CD14-positive monocyte (primary cell): ENCODE measurements around the gene CARS2. TPM values are rescaled to one million over a fixed set of nuclear protein-coding genes. Genes with fewer than 3 reads are reported as not detected.
A peak's percentile ranks its signal among the peaks of the same experiment; 100 is the strongest.

Source experiments
- DNase-seq, 3 donors: peaks; one replicate each; pipeline ENCODE4 v3.0.0-alpha.2; 2011 to 2022
- H2AFZ ChIP-seq: 2 replicates; pipeline ENCODE4 v1.6.0; 2012; ENCODE audit warnings: mild to moderate bottlenecking, low read depth, low read length, inconsistent platforms; ENCODE audit not compliant: insufficient read depth, poor library complexity, severe bottlenecking
- H3K27ac ChIP-seq, 2 donors: 1 replicate in 1 of 2; 2 replicates in 1 of 2; pipeline ENCODE4 v1.5.1; 2012 to 2013; ENCODE audit warnings: low read length in 2 of 2, control low read depth in 1 of 2, inconsistent platforms in 1 of 2, low read depth in 1 of 2, mild to moderate bottlenecking in 1 of 2
- H3K27me3 ChIP-seq, 2 donors: one replicate each; pipeline versions ENCODE4 v1.6.0 to v1.6.1; 2011 to 2013; ENCODE audit warnings: low read length in 2 of 2; ENCODE audit not compliant: control insufficient read depth in 2 of 2, insufficient read depth in 2 of 2
- H3K36me3 ChIP-seq, 2 donors: replicated peaks in 1 of 2; 1 replicate in 1 of 2; 2 replicates in 1 of 2; pipeline versions ENCODE4 v1.5.1 to v1.6.1; 2012 to 2013; ENCODE audit warnings: low read length in 2 of 2, control low read depth in 1 of 2, inconsistent platforms in 1 of 2, mild to moderate bottlenecking in 1 of 2; ENCODE audit not compliant: insufficient read depth in 2 of 2, control insufficient read depth in 1 of 2
- H3K4me1 ChIP-seq, 2 donors: 1 replicate in 1 of 2; 2 replicates in 1 of 2; pipeline versions ENCODE4 v1.5.1 to v1.6.1; 2012 to 2013; ENCODE audit warnings: low read length in 2 of 2, control low read depth in 1 of 2, inconsistent platforms in 1 of 2, mild to moderate bottlenecking in 1 of 2, moderate library complexity in 1 of 2; ENCODE audit not compliant: insufficient read depth in 2 of 2, control insufficient read depth in 1 of 2
- H3K4me2 ChIP-seq: replicated peaks from 2 replicates; pipeline ENCODE3; 2012; ENCODE audit warnings: low read length, moderate library complexity, mild to moderate bottlenecking; ENCODE audit not compliant: poor library complexity, severe bottlenecking; ENCODE audit errors: extremely low read depth
- H3K4me3 ChIP-seq, 3 experiments: fragments of 200-600 bp in 1 of 3; sonication (generic) in 1 of 3; replicated peaks in 1 of 3; 1 replicate in 2 of 3; 2 replicates in 1 of 3; pipeline ENCODE4 v1.5.1; 2011 to 2013; ENCODE audit warnings: low read length in 3 of 3, mild to moderate bottlenecking in 3 of 3, control low read depth in 2 of 3, low read depth in 2 of 3, inconsistent platforms in 1 of 3, moderate library complexity in 1 of 3
- H3K79me2 ChIP-seq: 2 replicates; pipeline ENCODE4 v1.6.0; 2012; ENCODE audit warnings: mild to moderate bottlenecking, control low read depth, inconsistent platforms, low read length, moderate library complexity; ENCODE audit not compliant: insufficient read depth
- H3K9ac ChIP-seq: 2 replicates; pipeline ENCODE4 v1.6.0; 2017; ENCODE audit warnings: low read length, mild to moderate bottlenecking; ENCODE audit not compliant: insufficient read depth, poor library complexity, severe bottlenecking
- H3K9me3 ChIP-seq, 2 donors: replicated peaks in 1 of 2; 1 replicate in 1 of 2; 2 replicates in 1 of 2; pipeline versions ENCODE4 v1.5.1 to v1.6.1; 2012 to 2013; ENCODE audit warnings: low read length in 2 of 2, control low read depth in 1 of 2; ENCODE audit not compliant: control insufficient read depth in 1 of 2, insufficient read depth in 1 of 2
- H4K20me1 ChIP-seq: 2 replicates; pipeline ENCODE4 v1.6.0; 2012; ENCODE audit warnings: mild to moderate bottlenecking, low read length, control low read depth, moderate library complexity; ENCODE audit not compliant: insufficient read depth
- H3K27ac Mint-ChIP-seq, 7 donors: one replicate each; pipeline ENCODE4 v1.8.0; 2020; ENCODE audit warnings: mild to moderate bottlenecking in 7 of 7, mixed read lengths in 7 of 7, moderate library complexity in 6 of 7, inconsistent platforms in 2 of 7
- H3K27me3 Mint-ChIP-seq, 3 donors: one replicate each; pipeline ENCODE4 v1.8.0; 2021 to 2022; ENCODE audit warnings: low read depth in 3 of 3, mild to moderate bottlenecking in 3 of 3, mixed read lengths in 3 of 3, moderate library complexity in 3 of 3, inconsistent platforms in 1 of 3
- H3K36me3 Mint-ChIP-seq, 2 donors: one replicate each; pipeline ENCODE4 v1.8.0; 2020; ENCODE audit warnings: mixed read lengths in 2 of 2, inconsistent platforms in 1 of 2, mild to moderate bottlenecking in 1 of 2
- H3K4me1 Mint-ChIP-seq: one replicate; pipeline ENCODE4 v1.8.0; 2020; ENCODE audit warnings: mild to moderate bottlenecking, mixed read lengths
- H3K4me3 Mint-ChIP-seq, 2 donors: one replicate each; pipeline ENCODE4 v1.8.0; 2020; ENCODE audit warnings: mild to moderate bottlenecking in 2 of 2, mixed read lengths in 2 of 2, moderate library complexity in 1 of 2
- H3K9me3 Mint-ChIP-seq, 7 donors: one replicate each; pipeline ENCODE4 v1.8.0; 2020 to 2022; ENCODE audit warnings: mixed read lengths in 7 of 7, mild to moderate bottlenecking in 6 of 7, moderate library complexity in 6 of 7, inconsistent platforms in 2 of 7
- CTCF ChIP-seq: fragments of 200-600 bp; IDR thresholded peaks from one replicate; pipeline ENCODE4 v1.8.0; 2022; ENCODE audit warnings: antibody characterized with exemption, mild to moderate bottlenecking
- WGBS: methylation state at CpG from one replicate; pipeline ENCODE4 v1.1.5; 2013; ENCODE audit warnings: missing lambda C conversion rate; ENCODE audit not compliant: insufficient coverage; 5-methylcytosine and 5-hydroxymethylcytosine counted together
- intact Hi-C, 2 donors: fragments of 100-400 bp; cut with micrococcal nuclease; formaldehyde crosslinking; loops; one replicate each; pipeline versions ENCODE4 v1.15.0 to v1.15.1; 2023
- polyA plus RNA-seq, 3 donors: library from polyadenylated mRNA; depleted of rRNA in 1 of 3; unstranded in 2 of 3; stranded (reverse) in 1 of 3; fragments of 300-500 nt in 2 of 3; fragments of >200 nt in 1 of 3; fragmentation: Illumina TruSeq in 2 of 3; gene quantifications; 1 replicate in 2 of 3; 2 replicates in 1 of 3; pipeline ENCODE4 v1.2.3, GENCODE V29; 2012 to 2021

CARS2 gene
- polyA plus RNA-seq, 3 donors: 130 to 305 (median 227) TPM

- Histone ChIP-seq H3K36me3 (peaks cover 79 to 86% of the 10 kb centered on the region in 2 donors), H3K9me3 (no peaks in the 10 kb centered on the region), H4K20me1 (peaks cover 83% of the 10 kb centered on the region), H3K9ac (no peak overlapping the region), H3K4me1 (no peaks in the 10 kb centered on the region), H3K27ac (peak overlapping the region in 1 of 2 donors; percentile 45), H3K79me2 (no peaks in the 10 kb centered on the region), H3K4me3 (no peak overlapping the region), H3K27me3 (no peaks in the 10 kb centered on the region), H3K4me2 (no peak overlapping the region), H2AFZ (no peak overlapping the region)
- Mint-ChIP-seq H3K4me3 (no peak overlapping the region), H3K27ac (peak overlapping the region in 1 of 7 donors; percentile 89), H3K4me1 (no peaks in the 10 kb centered on the region), H3K9me3 (peaks cover 0 to 1% (median 0%) of the 10 kb centered on the region in 7 donors), H3K27me3 (no peaks in the 10 kb centered on the region), H3K36me3 (peaks cover 79 to 87% of the 10 kb centered on the region in 2 donors)
- TF ChIP-seq CTCF: no peak
- intact Hi-C loops: no loop called here
- 91% methylated on average over 4 of the region's 6 CpGs for WGBS
- DNase-seq: no peak
These were observed 68.6 kb downstream of the CARS2 start for GRCh38 chr13:110637275-110637674.

GRCh38 chr13:110636701-110637201, 69.2 kb downstream of the CARS2 start:
- Histone ChIP-seq H3K27ac (peak overlapping the region in 1 of 2 donors; percentile 45), H3K4me3 (no peak overlapping the region), H3K9ac (no peak overlapping the region), H3K4me1 (no peaks in the 10 kb centered on the region), H3K79me2 (peaks cover 1% of the 10 kb centered on the region), H3K36me3 (peaks cover 74 to 86% of the 10 kb centered on the region in 2 donors), H2AFZ (no peak overlapping the region), H3K27me3 (no peaks in the 10 kb centered on the region), H3K4me2 (no peak overlapping the region), H3K9me3 (no peaks in the 10 kb centered on the region), H4K20me1 (peaks cover 83% of the 10 kb centered on the region)
- intact Hi-C loops: no loop called here
- DNase-seq: no peak
- Mint-ChIP-seq H3K27me3 (no peaks in the 10 kb centered on the region), H3K4me1 (no peaks in the 10 kb centered on the region), H3K4me3 (no peak overlapping the region), H3K27ac (peak overlapping the region in 3 of 7 donors; percentile 21 to 89 (median 61)), H3K9me3 (peaks cover 0 to 5% (median 0%) of the 10 kb centered on the region in 7 donors), H3K36me3 (peaks cover 81 to 87% of the 10 kb centered on the region in 2 donors)
- TF ChIP-seq CTCF: no peak
- 96% methylated on average over 11 of the region's 14 CpGs for WGBS
